Mesodermal cell (in vitro differentiated cells): ENCODE results near the gene CTDSPL.
A peak's percentile ranks its signal among the peaks of the same experiment; 100 is the strongest.
"Not testable (repeated sequence)": the region's sequence is repeated elsewhere in the genome, so short reads cannot be mapped to it uniquely, and the experiment has no call there.

ENCODE experiments used
- H3K27ac ChIP-seq: 2 replicates; pipeline ENCODE4 v1.7.0; 2013; ENCODE audit warnings: mild to moderate bottlenecking, low read depth, low read length, moderate library complexity; ENCODE audit not compliant: severe bottlenecking
- H3K36me3 ChIP-seq: 2 replicates; pipeline ENCODE4 v1.7.1; 2013; ENCODE audit warnings: mild to moderate bottlenecking, low read length, moderate library complexity; ENCODE audit not compliant: control insufficient read depth, insufficient read depth
- H3K4me1 ChIP-seq: one replicate; pipeline ENCODE4 v1.7.1; 2013; ENCODE audit warnings: mild to moderate bottlenecking, low read length; ENCODE audit not compliant: insufficient read depth, control insufficient read depth, poor library complexity, severe bottlenecking
- H3K4me3 ChIP-seq: 2 replicates; pipeline ENCODE4 v1.7.0; 2013; ENCODE audit warnings: low read length, control low read depth, mild to moderate bottlenecking; ENCODE audit not compliant: insufficient read depth, poor library complexity, severe bottlenecking; ENCODE audit errors: extremely low read depth
- H3K9me3 ChIP-seq: 2 replicates; pipeline ENCODE4 v1.7.1; 2013; ENCODE audit warnings: mild to moderate bottlenecking, low read length, moderate library complexity; ENCODE audit not compliant: control insufficient read depth
- WGBS, 2 experiments: methylation state at CpG; one replicate each; pipeline ENCODE4 v1.1.5; 2013; ENCODE audit warnings: missing lambda C conversion rate in 2 of 2; ENCODE audit not compliant: insufficient coverage in 2 of 2; 5-methylcytosine and 5-hydroxymethylcytosine counted together

Gene CTDSPL

GRCh38 chr3:37988376-37988775 is 126.7 kb downstream of the CTDSPL start:
- H3K36me3 ChIP-seq = peaks cover 13% of the 10 kb centered on the region
- H3K9me3 ChIP-seq, H3K4me1 ChIP-seq, H3K4me3 ChIP-seq, H3K27ac ChIP-seq: not testable (repeated sequence)
- WGBS, 2 experiments = 92 to 93% methylated on average over 6 to 10 of the region's 10 CpGs

- Histone ChIP-seq H3K27ac (no peak overlapping the region), H3K4me1 (no peaks in the 10 kb centered on the region), H3K4me3 (no peak overlapping the region), H3K9me3 (no peaks in the 10 kb centered on the region), H3K36me3 (peaks cover 8% of the 10 kb centered on the region)
- WGBS, 2 experiments = 89 to 91% methylated on average over 12 to 15 of the region's 15 CpGs
Observed at GRCh38 chr3:37988931-37989525, 127.3 kb downstream of the CTDSPL start.

- 93 to 98% methylated on average over 3 to 5 of the region's 7 CpGs for WGBS, 2 experiments
- Histone ChIP-seq H3K27ac (no peak overlapping the region), H3K36me3 (no peaks in the 10 kb centered on the region), H3K4me1 (no peaks in the 10 kb centered on the region), H3K9me3 (no peaks in the 10 kb centered on the region), H3K4me3 (no peak overlapping the region)
Observed at GRCh38 chr3:37989821-37990480, 128.3 kb downstream of the CTDSPL start.

- Histone ChIP-seq H3K4me3 (no peak within 1 kb of the TSS), H3K4me1 (no peaks in the 10 kb centered on the region), H3K27ac (no peak within 1 kb of the TSS), H3K9me3 (no peaks in the 10 kb centered on the region), H3K36me3 (no peaks in the 10 kb centered on the region)
- WGBS, 2 experiments = 89 to 95% methylated on average over 9 to 10 of the region's 10 CpGs
Observed at GRCh38 chr3:37990527-37990926, 128.8 kb downstream of the CTDSPL start, which contains the start of gene VILL. Gene VILL (plus strand): TSS chr3:37990786. CDS start chr3:37993673, 2,887 bp downstream.

- no peak overlapping the region for H3K27ac ChIP-seq
- no peaks in the 10 kb centered on the region for H3K4me1 ChIP-seq
- H3K9me3 ChIP-seq = no peaks in the 10 kb centered on the region
- H3K36me3 ChIP-seq = no peaks in the 10 kb centered on the region
- H3K4me3 ChIP-seq = no peak overlapping the region
- WGBS, 2 experiments = 48 to 78% methylated on average over 3 to 6 of the region's 6 CpGs
Observed at GRCh38 chr3:37991109-37991508, 129.4 kb downstream of the CTDSPL start.

- no peak overlapping the region for H3K4me3 ChIP-seq
- no peak overlapping the region for H3K27ac ChIP-seq
- no peaks in the 10 kb centered on the region for H3K36me3 ChIP-seq
- WGBS, 2 experiments = 87 to 89% methylated on average over 7 of the region's 7 CpGs
- H3K4me1 ChIP-seq = no peaks in the 10 kb centered on the region
- H3K9me3 ChIP-seq = no peaks in the 10 kb centered on the region
Observed at GRCh38 chr3:37991823-37992222, 130.1 kb downstream of the CTDSPL start.

- H3K4me1 ChIP-seq = no peaks in the 10 kb centered on the region
- no peak overlapping the region for H3K27ac ChIP-seq
- WGBS, 2 experiments = 83 to 94% methylated on average over 7 of the region's 9 CpGs
- no peak overlapping the region for H3K4me3 ChIP-seq
- no peaks in the 10 kb centered on the region for H3K9me3 ChIP-seq
- H3K36me3 ChIP-seq = no peaks in the 10 kb centered on the region
Observed at GRCh38 chr3:37992271-37993066, 130.8 kb downstream of the CTDSPL start.

GRCh38 chr3:37993067-37993455 is 131.4 kb downstream of the CTDSPL start:
- Histone ChIP-seq H3K4me1 (peaks cover 3% of the 10 kb centered on the region), H3K36me3 (no peaks in the 10 kb centered on the region), H3K27ac (no peak overlapping the region), H3K9me3 (no peaks in the 10 kb centered on the region), H3K4me3 (no peak overlapping the region)
- 94% methylated on average over 5 of the region's 8 CpGs for WGBS, 2 experiments

GRCh38 chr3:37993460-37993819 is 131.8 kb downstream of the CTDSPL start:
- H3K9me3 ChIP-seq = no peaks in the 10 kb centered on the region
- peaks cover 7% of the 10 kb centered on the region for H3K4me1 ChIP-seq
- 81 to 87% methylated on average over 3 of the region's 6 CpGs for WGBS, 2 experiments
- H3K36me3 ChIP-seq = no peaks in the 10 kb centered on the region
- H3K27ac ChIP-seq = no peak overlapping the region
- no peak overlapping the region for H3K4me3 ChIP-seq

GRCh38 chr3:37993820-37994638 is 132.3 kb downstream of the CTDSPL start:
- Histone ChIP-seq H3K36me3 (no peaks in the 10 kb centered on the region), H3K4me3 (peak overlapping the region; percentile 34), H3K4me1 (peaks cover 10% of the 10 kb centered on the region), H3K9me3 (no peaks in the 10 kb centered on the region), H3K27ac (no peak overlapping the region)
- 37 to 46% methylated on average over 39 to 46 of the region's 49 CpGs for WGBS, 2 experiments
